GM21390 (cell line): ENCODE measurements around the gene TLE3.

Source experiments
- ATAC-seq: cut with Tn5 transposase; IDR thresholded peaks from one replicate; pipeline ENCODE4 v1.9.1; 2021; ENCODE audit not compliant: unreplicated experiment

TLE3 gene

DNA sequence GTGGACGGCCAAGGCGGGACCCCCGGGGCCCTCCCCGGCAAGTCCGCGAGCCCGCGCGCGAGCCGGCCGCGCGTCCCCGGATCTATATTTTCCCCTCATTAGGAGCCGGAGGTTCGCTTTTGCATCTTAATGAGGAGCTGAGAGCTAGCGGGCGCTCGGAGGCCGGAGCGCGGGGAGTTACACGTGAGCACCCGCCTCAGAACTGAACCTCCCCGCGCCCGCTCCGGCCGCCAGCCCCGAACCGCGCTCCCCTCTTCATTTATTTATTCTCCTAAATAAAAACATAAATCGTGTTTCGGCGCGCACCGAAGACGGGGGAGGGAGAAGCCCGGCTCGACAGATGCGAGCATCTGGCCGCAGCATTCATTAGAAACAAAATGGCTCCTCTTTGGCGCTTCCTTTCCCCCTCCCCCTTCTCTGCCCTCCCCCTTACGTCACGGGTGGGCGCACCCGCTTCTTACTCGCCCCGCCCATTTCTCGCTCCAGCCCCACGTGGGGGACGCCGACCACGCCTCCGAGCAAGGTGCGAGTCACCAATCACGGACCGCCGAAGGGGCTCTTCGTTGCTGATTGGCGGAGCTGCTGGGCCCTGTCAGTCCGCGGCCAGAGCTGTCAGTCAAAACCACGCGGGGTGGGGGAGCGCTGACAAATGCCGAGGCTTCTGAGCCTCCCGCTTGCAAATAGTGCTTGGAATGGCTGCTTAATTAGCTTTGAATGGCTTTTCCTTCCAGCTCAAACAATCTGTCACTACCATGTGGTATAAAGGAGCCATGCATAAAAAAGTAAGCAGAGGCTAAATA lies 1.6 kb upstream of the TLE3 start:
- ATAC-seq: peak; percentile 51

DNA sequence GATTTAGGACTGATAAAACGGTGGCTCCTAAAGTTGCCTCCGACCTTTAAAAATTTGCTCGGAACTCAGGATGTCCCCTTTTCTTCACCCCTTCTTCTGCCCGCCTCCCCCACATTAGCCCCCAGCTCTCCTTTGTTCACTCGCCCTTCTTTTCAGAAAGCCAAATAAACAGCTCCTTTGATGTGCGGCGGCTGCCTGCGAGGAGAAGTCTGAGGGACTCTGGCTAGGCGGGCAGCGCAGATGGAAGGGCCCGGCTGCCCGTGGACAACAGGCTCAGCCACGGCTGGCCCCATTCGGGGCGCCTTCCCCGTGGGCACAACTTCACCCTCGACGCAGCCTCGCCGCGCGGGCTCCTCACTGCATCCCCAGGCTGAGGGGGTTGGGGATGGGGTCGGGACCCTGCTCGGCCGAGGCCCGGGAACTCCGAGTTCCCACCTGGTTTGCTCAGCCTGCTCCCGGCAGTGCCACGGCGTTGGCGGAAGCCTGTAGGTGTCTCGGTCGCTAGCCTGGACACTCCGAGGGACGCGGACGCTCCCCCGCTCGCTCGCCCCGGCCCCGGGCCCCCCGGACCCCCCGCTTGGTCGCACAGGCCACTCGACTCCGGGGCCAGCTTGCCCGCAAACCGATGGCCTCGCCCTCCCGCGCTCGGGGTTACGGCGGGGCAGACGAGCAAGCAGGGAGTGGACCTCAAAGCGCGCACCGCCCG lies 897 bp upstream of the TLE3 start:
- no peak for ATAC-seq

- ATAC-seq: no peak
These were observed 390 bp upstream of the TLE3 start for GRCh38 chr15:70098153-70098460.

- ATAC-seq: no peak
These were observed 725 bp downstream of the TLE3 start for GRCh38 chr15:70097063-70097320.

DNA sequence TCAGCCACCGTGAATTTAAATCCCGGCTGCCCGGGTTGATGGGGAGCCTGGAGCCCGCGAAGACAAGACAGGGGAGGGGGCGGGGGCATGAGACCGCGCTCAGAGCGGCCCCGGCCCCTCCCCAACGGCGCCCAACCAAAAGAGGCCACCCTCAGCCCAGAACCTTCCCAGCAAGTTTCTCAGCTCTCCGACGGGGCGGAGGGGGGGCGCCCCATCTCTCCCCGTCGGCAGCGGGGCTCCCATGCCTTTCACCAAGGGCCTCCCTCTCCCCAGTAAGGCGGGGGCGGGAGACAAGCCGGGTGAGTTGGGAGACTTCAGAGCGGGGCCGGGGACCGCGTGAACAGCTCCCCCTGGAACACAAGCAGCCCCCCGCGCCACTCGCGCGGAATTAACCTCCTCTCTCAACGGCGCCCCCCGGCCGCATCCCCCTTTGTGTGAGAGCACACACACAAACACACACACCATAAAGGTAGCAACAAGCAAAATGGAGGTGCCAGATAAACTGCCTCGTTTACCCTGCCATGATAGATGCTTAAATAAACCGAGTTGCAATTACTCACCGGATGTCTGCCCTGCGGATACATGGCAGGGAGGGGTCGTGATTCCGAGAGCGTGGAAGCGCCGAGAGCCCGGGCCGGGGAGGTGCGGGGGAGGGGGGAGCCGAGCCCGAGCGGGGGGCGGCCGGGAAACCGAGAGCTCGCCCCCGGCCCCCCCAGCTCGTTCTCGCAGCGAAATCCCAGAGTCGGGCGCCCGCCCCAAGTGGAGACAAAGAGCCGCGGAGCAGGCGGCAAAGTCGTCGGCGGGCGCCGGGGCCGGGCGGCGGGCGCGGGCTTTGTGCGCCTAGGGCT lies 1.3 kb downstream of the TLE3 start:
- ATAC-seq: no peak

GRCh38 chr15:70095408-70096214 lies 2.1 kb downstream of the TLE3 start:
- ATAC-seq: no peak

DNA sequence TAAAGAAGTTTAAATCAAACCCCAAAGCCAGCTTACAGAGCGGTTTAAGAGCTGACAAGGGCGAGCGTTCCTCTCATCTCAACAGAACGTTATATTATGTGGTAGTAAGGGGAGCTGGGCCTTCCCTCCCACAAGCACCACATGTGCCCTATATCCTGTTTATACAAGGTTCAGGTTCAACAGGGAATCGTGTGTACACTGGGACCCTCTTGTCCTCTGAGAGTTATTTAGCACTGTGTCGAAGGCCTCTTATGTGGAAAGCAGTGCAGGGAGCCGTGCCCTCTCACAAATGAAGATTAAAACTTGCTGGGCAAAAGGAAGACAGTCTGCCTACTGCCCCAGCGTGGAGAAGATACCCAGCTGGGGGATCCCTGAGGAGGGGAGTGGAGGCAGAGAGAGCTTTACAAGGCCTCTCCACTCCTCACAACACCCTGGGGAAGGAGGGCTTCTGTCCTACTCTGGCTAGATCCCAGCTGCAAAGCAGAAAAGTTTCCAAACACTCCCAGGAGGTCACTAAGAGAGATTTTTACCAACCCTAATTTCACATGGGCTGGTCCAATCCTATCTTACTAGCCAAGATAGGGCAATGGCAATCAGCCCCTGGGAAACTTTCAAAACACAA lies 2.9 kb downstream of the TLE3 start:
- no peak for ATAC-seq

DNA sequence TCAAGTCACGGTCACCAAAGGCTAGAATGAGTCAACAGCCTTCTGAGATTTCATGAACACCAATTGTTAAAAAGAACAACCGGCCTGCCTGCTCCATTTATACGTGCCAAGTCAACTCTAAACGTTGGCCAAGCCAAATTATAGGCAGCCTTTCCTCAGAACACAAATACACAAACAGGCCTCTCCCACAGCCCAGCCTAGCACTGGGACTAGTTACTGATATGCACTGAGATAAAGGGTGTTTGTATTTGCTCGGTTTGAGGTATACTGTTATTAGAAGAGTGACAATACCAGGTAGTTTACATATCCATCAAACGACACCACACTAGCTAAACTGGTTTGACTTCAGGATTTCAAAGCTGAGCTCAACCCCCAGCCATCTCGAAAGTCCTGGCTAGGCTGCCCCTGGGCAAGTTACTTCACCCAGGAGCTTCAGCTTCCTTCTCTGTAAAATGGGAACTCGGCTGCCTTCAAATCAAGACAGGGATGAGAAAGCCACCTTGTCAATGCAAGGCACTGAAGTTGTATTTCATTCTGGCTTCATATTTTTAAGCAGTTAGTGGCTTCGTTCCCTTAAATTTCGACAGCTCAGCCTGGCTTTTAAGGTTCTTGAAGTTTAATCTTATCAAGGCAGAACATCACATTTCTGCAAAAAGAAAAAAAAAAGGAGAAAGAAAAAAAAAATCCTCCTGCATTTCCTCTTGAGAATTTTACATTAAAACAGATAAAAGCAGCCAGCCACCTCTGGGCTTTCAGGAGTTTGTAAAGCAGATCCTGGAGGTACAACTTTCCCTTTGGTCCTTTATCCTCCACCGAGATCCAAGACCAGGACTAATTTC lies 4.0 kb downstream of the TLE3 start:
- ATAC-seq: no peak

GRCh38 chr15:70093070-70093469 lies 4.6 kb downstream of the TLE3 start:
- ATAC-seq: no peak

GRCh38 chr15:70092464-70093027 lies 5.2 kb downstream of the TLE3 start:
- no peak for ATAC-seq

- no peak for ATAC-seq
These were observed 5.8 kb downstream of the TLE3 start for GRCh38 chr15:70091726-70092463.

DNA sequence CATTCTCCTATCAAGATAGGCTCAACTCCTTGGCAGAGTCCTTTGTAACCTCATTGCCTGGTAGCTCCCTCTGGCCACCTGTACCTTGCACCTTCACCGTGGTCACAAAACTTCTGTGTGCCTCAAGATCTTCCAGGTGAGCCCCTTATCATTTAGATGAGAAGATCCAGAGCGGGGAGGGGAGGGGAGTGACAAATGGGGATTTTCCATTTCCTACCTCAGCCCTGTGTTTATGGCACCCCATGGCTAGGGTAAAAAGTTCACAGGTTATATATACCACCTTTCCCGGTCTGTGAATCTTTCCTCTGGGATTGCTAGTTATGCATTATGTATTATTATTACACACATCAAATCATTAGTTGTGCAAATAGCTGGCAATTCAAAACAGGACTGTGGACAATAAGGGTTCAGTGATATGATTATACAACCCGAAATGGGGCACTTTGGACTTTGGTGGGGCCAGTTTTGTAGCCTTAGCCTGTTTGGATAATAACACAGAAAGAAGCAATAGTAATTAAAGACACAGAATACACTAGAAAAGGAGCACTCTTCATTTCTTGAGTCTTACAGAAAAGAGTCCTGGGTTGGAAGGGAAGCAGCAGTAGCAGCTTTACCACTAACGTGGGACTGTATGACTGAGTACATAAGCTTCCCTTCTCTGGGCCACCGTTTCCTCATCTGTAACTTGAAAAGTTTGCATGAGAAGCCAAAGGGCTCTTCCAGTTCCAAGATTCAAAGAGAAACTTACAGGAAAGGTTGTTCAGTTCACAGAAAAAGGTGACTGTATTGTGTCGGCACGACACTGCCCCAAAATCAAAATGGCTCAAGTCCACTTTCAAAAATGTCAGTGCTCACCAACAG lies 7.1 kb downstream of the TLE3 start:
- no peak for ATAC-seq

GRCh38 chr15:70089692-70089971 lies 8.1 kb downstream of the TLE3 start:
- ATAC-seq: no peak

- ATAC-seq: no peak
These were observed 8.6 kb downstream of the TLE3 start for GRCh38 chr15:70088887-70089691.

- no peak for ATAC-seq
These were observed 9.3 kb downstream of the TLE3 start for GRCh38 chr15:70088455-70088854.

- no peak for ATAC-seq
These were observed 9.9 kb downstream of the TLE3 start for GRCh38 chr15:70087708-70088352.

DNA sequence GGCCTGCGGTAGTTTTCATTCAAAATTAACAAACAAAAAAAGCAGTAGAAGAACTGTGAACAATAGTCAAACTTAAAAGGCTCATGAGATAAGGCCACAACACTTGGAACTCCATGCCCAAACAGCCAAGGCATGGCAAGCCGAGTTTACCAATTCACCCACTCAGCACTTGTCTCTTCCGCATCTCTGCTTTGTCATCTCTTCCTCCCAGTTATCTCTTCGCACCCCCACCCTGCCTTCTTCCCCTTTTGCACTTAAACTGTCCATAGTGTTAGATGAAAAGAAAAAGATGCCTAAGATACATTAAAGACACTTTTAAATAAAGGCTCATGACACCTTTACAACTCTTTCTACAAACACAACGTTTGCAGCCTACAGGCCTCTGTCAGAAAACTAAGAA lies 11.1 kb downstream of the TLE3 start:
- ATAC-seq: no peak
